ENCODE results near the gene CPA1. TPM values are rescaled to one million over a fixed set of nuclear protein-coding genes. Genes with fewer than 3 reads are reported as not detected.

Gene CPA1
- total and polyA plus RNA-seq, 10 of the 15 experiments (the other 5 are each of a cell fraction or from before 2014, with no cell fraction given): 8.0 TPM; not detected in 9

GRCh38 chr7:130410868-130411541, 30.7 kb downstream of the CPA1 start:
- in situ Hi-C loops (cut with MboI): no loop called here
- no peaks in the 10 kb centered on the region for H3K4me1 ChIP-seq (ENCODE audit: control insufficient read depth, insufficient read depth, low read length)
- H3K36me3 ChIP-seq (ENCODE audit: control insufficient read depth in 2 of 2, insufficient read depth in 2 of 2, low read length in 1 of 2): peaks cover 0 to 5% of the 10 kb centered on the region in 2 experiments; a peak in 2 of 4 replicates
- no peaks in the 10 kb centered on the region for H3K79me2 ChIP-seq (ENCODE audit: control insufficient read depth, insufficient read depth, low read length)
- POLR2A ChIA-PET: interaction anchor here (0.6 kb wide), 1 partner anchor 1782 kb away, joined by 4 read pairs; no protein-coding TSS in a partner anchor
- RAD21 ChIA-PET (ENCODE audit: unreplicated experiment): no interaction called here
- intact Hi-C loops (cut with micrococcal nuclease; ENCODE audit: unreplicated experiment): no loop called here
- H3K27me3 ChIP-seq (replicated peaks in 1 of 2; ENCODE audit: control insufficient read depth in 2 of 2, insufficient read depth in 2 of 2, low read length in 1 of 2): no peaks in the 10 kb centered on the region
- FAIRE-seq (no peak), ATAC-seq (no peak), DNase-seq (ENCODE audit: low read depth, low spot score) (no peak)
- H3K4me2 ChIP-seq (ENCODE audit: control insufficient read depth, insufficient read depth): no peak overlapping the region
- H3K4me3 ChIP-seq: no peak overlapping the region
- 93% methylated on average over 4 of the region's 4 CpGs for WGBS (ENCODE audit: insufficient coverage, insufficient replicate concordance, low lambda C conversion rate, missing lambda C conversion rate)
- BruUV-seq (replicated peaks): no TSS peak
- H3K9ac ChIP-seq (ENCODE audit: control insufficient read depth, insufficient read depth, low read length): no peak overlapping the region
- TF ChIP-seq NFYA (IDR thresholded peaks at IDR 0.05; ENCODE audit: borderline replicate concordance, low read depth, low read length): no peak
- no peak for TF ChIP-seq SREBF1 (IDR thresholded peaks at IDR 0.05; ENCODE audit: low read length)
- TF ChIP-seq KAT2A (conservative IDR thresholded peaks at IDR 0.05; ENCODE audit: control insufficient read depth, low read depth, low read length): no peak
- no peak for TF ChIP-seq E2F8 (IDR thresholded peaks at IDR 0.05; ENCODE audit: low read depth, partially characterized antibody)
- TF ChIP-seq TCF7 (IDR thresholded peaks at IDR 0.05; ENCODE audit: borderline replicate concordance): no peak
- no peak for TF ChIP-seq CBFB (IDR thresholded peaks at IDR 0.05; ENCODE audit: low read depth)
- TF ChIP-seq MTA3 (IDR thresholded peaks at IDR 0.05; ENCODE audit: borderline replicate concordance, low read length): no peak
- TF ChIP-seq MYB (IDR thresholded peaks at IDR 0.05; ENCODE audit: borderline replicate concordance, low read depth, low read length): no peak
- no peak for TF ChIP-seq POLR2A (IDR thresholded peaks at IDR 0.05; ENCODE audit: low read depth, low read length)
- TF ChIP-seq ZBTB4 (CRISPR knock-in tag; IDR thresholded peaks at IDR 0.05): no peak
- no peak for TF ChIP-seq ZBTB11 (CRISPR knock-in tag; IDR thresholded peaks at IDR 0.05)
- no peak for TF ChIP-seq CEBPB (IDR thresholded peaks at IDR 0.05; ENCODE audit: borderline replicate concordance in 1 of 2, low read depth in 2 of 2, low read length in 2 of 2)
- TF ChIP-seq POU2F2 (IDR thresholded peaks at IDR 0.05; ENCODE audit: borderline replicate concordance, low read depth, low read length): no peak
- no peak for TF ChIP-seq SPI1 (IDR thresholded peaks at IDR 0.05; ENCODE audit: borderline replicate concordance, insufficient read depth, low read depth, low read length)
- CTCF ChIA-PET: interaction anchor here (1.6 kb wide), 1 partner anchor 11 kb away, joined by 5 read pairs; no protein-coding TSS in a partner anchor
- SMC1A ChIA-PET (ENCODE audit: uncharacterized antibody, unreplicated experiment): interaction anchor here (1.6 to 1.9 kb wide), 2 partner anchors 12 to 78 kb away, joined by 5 to 7 read pairs; no protein-coding TSS in a partner anchor
- H3K27ac ChIP-seq (ENCODE audit: control insufficient read depth, insufficient read depth): no peak overlapping the region
- H2AFZ ChIP-seq (ENCODE audit: control insufficient read depth, low read depth, low read length): no peak overlapping the region
- H3K9me3 ChIP-seq (replicated peaks; ENCODE audit: control insufficient read depth, insufficient read depth, low read length): no peaks in the 10 kb centered on the region
- no peaks in the 10 kb centered on the region for H4K20me1 ChIP-seq (ENCODE audit: control insufficient read depth, insufficient read depth)
